NT2/D1 (cell line): ENCODE results near the gene SELENBP1.

Source experiments
- DNase-seq: peaks from one replicate; pipeline ENCODE4 v3.0.0-alpha.2; 2011; ENCODE audit warnings: low read depth, low spot score
- H3K27me3 ChIP-seq: 2 replicates; pipeline ENCODE4 v1.6.0; 2011; ENCODE audit warnings: mild to moderate bottlenecking; ENCODE audit not compliant: insufficient read length, insufficient read depth
- H3K36me3 ChIP-seq: 2 replicates; pipeline ENCODE4 v1.6.1; 2011; ENCODE audit warnings: mild to moderate bottlenecking, low read length, mixed read lengths; ENCODE audit not compliant: insufficient read depth, insufficient read length
- H3K4me1 ChIP-seq: 2 replicates; pipeline ENCODE4 v1.5.1; 2011; ENCODE audit not compliant: insufficient read depth, insufficient read length
- H3K4me3 ChIP-seq: 2 replicates; pipeline ENCODE4 v1.5.1; 2011; ENCODE audit warnings: low read depth; ENCODE audit not compliant: insufficient read length
- H3K9ac ChIP-seq: 2 replicates; pipeline ENCODE4 v1.6.0; 2011; ENCODE audit warnings: low read depth; ENCODE audit not compliant: insufficient read length
- H3K9me3 ChIP-seq: 2 replicates; pipeline ENCODE4 v1.5.1; 2011; ENCODE audit warnings: mild to moderate bottlenecking, low read length; ENCODE audit not compliant: insufficient read depth
- SUZ12 ChIP-seq: IDR thresholded peaks from 2 replicates; pipeline ENCODE4 v1.6.1; 2011; ENCODE audit not compliant: insufficient read length, insufficient read depth; ENCODE audit errors: extremely low read depth
- YY1 ChIP-seq: IDR thresholded peaks from 2 replicates; pipeline ENCODE4 v1.6.1; 2011; ENCODE audit not compliant: insufficient read length, insufficient read depth
- ZNF274 ChIP-seq: IDR thresholded peaks from 2 replicates; pipeline ENCODE4 v1.6.1; 2011; ENCODE audit warnings: mild to moderate bottlenecking, low read depth, low read length

The SELENBP1 gene

GRCh38 chr1:151327223-151327902 lies 45.1 kb downstream of the SELENBP1 start, which contains the start of gene PI4KB:
Gene PI4KB (minus strand): TSS chr1:151327416. CDS start chr1:151316481, 10,935 bp downstream.
- Histone ChIP-seq H3K4me1 (no peaks in the 10 kb centered on the region), H3K36me3 (peaks cover 26% of the 10 kb centered on the region), H3K9me3 (no peaks in the 10 kb centered on the region), H3K4me3 (peak within 1 kb of the TSS; percentile 80), H3K9ac (peak within 1 kb of the TSS; percentile 88), H3K27me3 (no peaks in the 10 kb centered on the region)
- no peak for TF ChIP-seq ZNF274
- no peak for TF ChIP-seq SUZ12
- TF ChIP-seq YY1, result no peak
- DNase-seq, result peak; percentile 100

- Histone ChIP-seq H3K9me3 (no peaks in the 10 kb centered on the region), H3K27me3 (no peaks in the 10 kb centered on the region), H3K4me1 (no peaks in the 10 kb centered on the region), H3K4me3 (peak overlapping the region; percentile 80), H3K9ac (peak overlapping the region; percentile 80), H3K36me3 (peaks cover 32% of the 10 kb centered on the region)
- TF ChIP-seq YY1 (no peak), SUZ12 (no peak)
- no peak for DNase-seq
These were observed 45.8 kb downstream of the SELENBP1 start for GRCh38 chr1:151326619-151327222.

- no peak for DNase-seq
- Histone ChIP-seq H3K4me1 (no peaks in the 10 kb centered on the region), H3K36me3 (peaks cover 35% of the 10 kb centered on the region), H3K27me3 (no peaks in the 10 kb centered on the region), H3K9me3 (no peaks in the 10 kb centered on the region), H3K4me3 (peak overlapping the region; percentile 80), H3K9ac (peak overlapping the region; percentile 80)
- TF ChIP-seq YY1, result no peak
- TF ChIP-seq SUZ12, result no peak
- no peak for TF ChIP-seq ZNF274
These were observed 46.7 kb downstream of the SELENBP1 start for GRCh38 chr1:151325646-151326429.

- peaks cover 41% of the 10 kb centered on the region for H3K36me3 ChIP-seq
- no peak for TF ChIP-seq SUZ12
- no peak for TF ChIP-seq ZNF274
- TF ChIP-seq YY1, result no peak
- no peaks in the 10 kb centered on the region for H3K4me1 ChIP-seq
- no peaks in the 10 kb centered on the region for H3K27me3 ChIP-seq
- no peak overlapping the region for H3K4me3 ChIP-seq
- H3K9ac ChIP-seq, result no peak overlapping the region
- no peak for DNase-seq
- H3K9me3 ChIP-seq, result no peaks in the 10 kb centered on the region
These were observed 47.3 kb downstream of the SELENBP1 start for GRCh38 chr1:151325231-151325630.

- no peaks in the 10 kb centered on the region for H3K4me1 ChIP-seq
- no peak for DNase-seq
- H3K9ac ChIP-seq, result no peak overlapping the region
- no peak overlapping the region for H3K4me3 ChIP-seq
- no peaks in the 10 kb centered on the region for H3K27me3 ChIP-seq
- no peak for TF ChIP-seq YY1
- TF ChIP-seq ZNF274, result no peak
- no peak for TF ChIP-seq SUZ12
- peaks cover 46% of the 10 kb centered on the region for H3K36me3 ChIP-seq
- H3K9me3 ChIP-seq, result no peaks in the 10 kb centered on the region
These were observed 48.0 kb downstream of the SELENBP1 start for GRCh38 chr1:151324390-151324930.

- H3K9ac ChIP-seq, result no peak overlapping the region
- no peak overlapping the region for H3K4me3 ChIP-seq
- TF ChIP-seq ZNF274 (no peak), SUZ12 (no peak), YY1 (no peak)
- H3K36me3 ChIP-seq, result peaks cover 71% of the 10 kb centered on the region
- H3K9me3 ChIP-seq, result no peaks in the 10 kb centered on the region
- no peaks in the 10 kb centered on the region for H3K27me3 ChIP-seq
- H3K4me1 ChIP-seq, result no peaks in the 10 kb centered on the region
- no peak for DNase-seq
These were observed 53.5 kb downstream of the SELENBP1 start for GRCh38 chr1:151318975-151319374.
